GM19372 (cell line): Measurements from ENCODE around the gene SCLY.
"Not testable (repeated sequence)": the region's sequence is repeated elsewhere in the genome, so short reads cannot be mapped to it uniquely, and the experiment has no call there.

Experiments
- ATAC-seq: cut with Tn5 transposase; IDR thresholded peaks from one replicate; pipeline ENCODE4 v1.9.1; 2021; ENCODE audit warnings: mild to moderate bottlenecking, low read depth, moderate library complexity; ENCODE audit not compliant: unreplicated experiment

The SCLY gene

DNA sequence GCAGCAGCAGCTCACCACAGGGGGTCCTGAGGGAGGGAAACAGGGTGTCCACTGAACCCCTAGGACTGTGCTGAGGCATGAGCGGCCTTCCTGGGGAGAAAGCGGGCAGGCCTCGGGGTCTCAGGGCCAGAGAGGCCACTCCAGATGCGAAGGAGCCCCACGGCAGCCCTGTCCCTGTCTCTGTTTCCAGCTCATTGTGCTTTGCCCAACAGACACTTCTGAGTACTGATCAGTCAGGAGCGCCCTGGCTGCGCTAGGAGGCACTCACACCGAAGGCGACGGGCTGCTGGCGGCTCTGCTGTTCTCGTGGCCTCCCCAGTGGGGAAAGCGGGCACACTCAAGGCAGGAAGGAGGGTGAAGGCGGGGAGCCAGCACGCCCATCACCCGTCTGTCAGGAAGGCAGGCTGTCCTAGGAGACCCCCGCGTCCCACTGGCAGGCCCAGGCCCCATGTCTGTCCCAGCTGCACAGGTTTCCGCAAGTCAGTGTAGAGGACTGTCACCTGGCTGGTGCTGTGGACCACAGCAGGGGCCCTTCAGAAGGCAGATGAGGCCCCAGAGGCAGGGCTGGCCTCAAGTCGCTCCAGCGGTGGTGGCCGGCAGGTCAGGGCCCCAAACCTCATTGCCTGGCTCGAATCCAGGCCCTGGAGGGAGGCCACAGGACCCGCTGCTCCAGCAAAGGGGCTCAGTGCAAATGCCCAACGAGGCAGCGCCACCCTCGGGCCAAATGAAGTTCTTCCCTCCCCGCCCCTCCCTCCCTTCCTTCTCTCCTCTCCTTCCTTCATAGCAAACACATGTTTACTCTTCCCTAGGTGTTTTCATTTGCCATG is 46.1 kb downstream of the SCLY start:
- ATAC-seq: peak; percentile 28

DNA sequence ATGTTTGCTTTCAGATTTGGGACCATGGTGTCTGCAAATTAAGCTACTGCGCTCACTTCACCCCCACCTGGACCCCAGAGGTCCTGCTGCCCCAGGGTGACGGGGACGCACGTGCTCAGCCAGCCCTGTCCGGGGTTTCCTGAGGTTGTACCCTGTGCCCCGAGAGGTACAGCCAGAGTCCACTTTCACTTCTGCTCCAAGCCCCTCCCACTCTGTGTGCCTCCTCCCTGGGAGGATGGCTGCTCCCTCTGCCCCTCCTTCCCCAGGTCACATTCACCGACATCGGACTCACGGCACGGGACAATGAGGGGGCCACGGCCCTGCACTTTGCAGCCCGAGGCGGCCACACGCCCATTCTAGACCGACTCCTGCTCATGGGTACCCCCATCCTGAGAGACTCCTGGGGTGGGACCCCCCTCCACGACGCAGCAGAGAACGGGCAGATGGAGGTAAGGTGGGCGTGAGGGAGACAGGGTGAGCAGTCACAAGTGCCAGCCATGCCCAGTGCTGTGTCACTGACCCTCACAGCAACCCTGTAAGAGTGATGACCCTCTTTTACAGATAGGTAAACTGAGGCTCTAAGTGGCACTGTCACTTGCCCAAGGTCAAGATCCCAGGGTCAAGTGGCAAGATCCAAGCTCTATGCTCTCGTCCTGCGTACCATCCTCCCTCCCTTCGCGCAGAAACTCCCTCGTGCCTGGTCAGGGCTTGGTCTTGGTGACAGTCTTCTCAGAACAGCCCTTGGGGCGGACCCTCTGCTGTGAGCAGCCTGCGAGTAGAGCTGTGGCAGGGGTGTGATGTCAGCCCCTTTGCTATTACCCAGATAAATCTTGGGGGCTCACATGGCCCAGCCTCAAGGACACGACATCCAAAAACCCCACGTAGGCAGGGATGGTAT is 47.0 kb downstream of the SCLY start:
- peak; percentile 63 for ATAC-seq

DNA sequence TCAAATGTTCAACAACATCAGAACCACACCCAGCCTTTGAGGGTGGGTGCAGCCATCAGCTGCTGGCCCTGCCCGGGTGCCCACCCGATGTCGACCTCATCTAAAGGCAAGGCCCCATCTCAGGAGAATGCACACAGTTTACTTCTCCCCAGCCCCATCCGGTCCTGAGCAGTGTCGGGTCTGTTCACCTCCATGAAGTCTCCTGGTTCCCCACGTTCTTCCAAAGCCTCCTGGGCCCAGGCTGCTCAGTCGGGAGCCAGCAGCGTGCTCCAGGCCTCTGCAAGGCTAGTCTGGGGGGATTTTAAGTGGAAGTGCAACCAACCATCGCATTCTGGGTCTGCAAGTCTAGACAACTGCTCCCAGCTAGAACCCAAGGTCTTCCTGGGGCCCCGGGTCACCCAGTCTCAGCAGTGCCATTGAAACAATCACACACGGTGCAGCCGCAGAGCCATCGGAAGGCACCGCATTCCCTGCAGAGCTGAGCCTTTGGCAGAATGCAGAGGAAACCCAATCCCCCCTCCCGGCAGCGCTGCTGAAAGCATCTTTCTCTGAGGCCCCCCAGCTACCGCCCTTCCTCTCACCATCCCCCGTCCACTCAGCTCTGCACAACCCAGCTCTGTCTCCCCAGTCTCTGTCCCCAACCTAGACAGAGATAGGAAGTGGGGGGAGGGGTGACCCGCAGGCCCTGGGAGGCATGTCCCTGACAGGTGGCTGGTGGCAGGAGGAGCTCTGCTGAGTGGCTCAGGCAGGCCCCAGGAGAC is 47.8 kb downstream of the SCLY start:
- ATAC-seq: no peak

DNA sequence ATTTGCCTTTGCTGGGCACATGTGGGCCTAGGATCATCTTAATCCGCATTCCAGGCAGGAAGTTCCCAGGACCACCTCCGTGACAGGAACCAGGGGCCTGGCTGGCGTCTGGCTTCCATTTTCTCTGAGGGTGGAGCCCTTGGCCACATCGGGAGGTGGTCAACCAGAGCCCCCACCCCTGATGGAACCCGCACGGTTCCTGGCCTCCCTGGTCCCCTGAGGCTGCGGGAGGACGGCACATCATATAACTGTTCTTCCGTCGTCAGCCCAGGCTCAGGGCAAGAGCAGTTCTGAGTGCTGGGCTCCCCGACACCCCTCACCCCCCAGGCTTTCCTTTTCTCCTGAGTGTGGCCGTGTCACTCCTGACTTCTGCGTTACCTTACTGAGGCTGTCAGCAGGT is 52.8 kb downstream of the SCLY start:
- no peak for ATAC-seq

DNA sequence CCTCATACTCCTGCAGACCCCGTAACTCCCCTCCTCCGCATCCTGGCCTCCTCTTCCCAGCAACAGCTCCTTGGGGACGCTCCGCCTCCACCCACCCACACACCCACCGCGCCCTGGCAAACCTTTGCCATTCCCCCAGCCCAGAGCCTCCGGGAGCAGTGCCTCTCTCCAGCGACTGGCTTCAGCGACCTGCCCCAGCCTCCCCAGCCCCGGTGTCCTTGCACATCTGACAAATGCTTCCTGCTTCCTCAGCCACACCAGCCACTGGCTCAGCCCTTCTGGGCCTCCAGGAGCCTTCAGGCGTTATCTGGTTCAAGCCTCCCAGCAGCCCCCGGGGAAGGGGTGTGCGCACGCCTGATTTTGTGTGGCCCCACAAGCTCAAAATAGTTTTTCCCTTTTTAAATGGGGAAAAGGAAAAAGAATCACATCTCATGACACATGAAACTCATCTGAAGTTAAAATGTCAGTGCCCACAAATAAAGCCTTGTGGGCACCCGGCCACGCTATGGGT is 53.6 kb downstream of the SCLY start:
- ATAC-seq: no peak

DNA sequence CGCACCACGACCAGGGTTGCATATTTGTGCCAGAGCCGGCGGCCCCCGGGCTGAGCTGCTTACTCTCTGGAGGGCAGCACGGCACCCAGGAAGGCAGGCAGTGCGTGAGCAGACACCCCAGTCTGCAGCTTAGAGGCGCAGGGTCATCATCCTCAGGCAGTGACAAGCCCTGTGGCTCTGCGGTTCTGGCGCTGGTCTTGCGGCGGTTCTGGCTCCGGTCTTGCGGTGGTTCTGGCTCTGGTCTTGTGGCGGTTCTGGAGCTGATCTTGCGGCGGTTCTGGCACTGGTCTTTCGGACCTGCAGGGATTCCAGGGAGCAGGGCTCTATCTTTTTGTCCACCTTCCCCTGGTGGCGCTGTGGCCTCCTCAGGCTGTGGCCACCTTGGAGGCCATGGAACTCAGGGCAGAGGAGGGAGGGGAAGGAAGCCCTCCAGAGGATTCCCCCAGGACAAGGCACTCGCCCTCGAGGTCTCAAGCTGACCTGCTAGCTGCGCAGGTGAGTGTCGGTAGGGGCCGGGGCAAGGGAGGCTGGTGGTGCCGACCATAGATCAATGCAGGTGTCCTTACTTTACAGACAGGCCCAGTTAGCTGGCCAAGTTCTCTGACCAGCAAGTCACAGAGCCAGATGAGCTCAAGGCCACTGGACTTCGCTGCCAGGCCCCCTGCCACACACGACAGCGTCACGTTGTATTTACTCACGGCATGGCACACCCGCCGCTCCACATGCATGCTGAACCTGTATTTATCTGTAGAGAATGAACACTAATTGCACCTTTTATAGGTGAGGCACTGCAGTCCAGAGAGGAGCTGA is 54.3 kb downstream of the SCLY start:
- no peak for ATAC-seq

DNA sequence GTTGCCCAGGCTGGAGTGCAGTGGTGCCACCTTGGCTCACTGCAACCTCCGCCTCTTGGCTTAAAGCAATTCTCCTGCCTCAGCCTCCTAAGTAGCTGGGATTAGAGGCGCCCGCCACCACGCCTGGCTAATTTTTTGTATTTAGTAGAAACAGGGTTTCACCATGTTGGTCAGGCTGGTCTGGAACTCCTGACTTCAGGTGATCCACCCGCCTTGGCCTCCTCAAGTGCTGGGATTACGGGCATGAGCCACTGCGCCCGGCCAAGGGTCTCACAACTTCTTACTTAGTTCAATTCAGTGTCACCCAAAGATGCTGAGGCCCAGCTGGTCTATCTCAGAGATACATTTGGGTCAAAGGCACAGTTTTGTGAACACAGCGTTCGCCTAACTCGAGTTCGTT is 54.9 kb downstream of the SCLY start:
- not testable (repeated sequence) for ATAC-seq

DNA sequence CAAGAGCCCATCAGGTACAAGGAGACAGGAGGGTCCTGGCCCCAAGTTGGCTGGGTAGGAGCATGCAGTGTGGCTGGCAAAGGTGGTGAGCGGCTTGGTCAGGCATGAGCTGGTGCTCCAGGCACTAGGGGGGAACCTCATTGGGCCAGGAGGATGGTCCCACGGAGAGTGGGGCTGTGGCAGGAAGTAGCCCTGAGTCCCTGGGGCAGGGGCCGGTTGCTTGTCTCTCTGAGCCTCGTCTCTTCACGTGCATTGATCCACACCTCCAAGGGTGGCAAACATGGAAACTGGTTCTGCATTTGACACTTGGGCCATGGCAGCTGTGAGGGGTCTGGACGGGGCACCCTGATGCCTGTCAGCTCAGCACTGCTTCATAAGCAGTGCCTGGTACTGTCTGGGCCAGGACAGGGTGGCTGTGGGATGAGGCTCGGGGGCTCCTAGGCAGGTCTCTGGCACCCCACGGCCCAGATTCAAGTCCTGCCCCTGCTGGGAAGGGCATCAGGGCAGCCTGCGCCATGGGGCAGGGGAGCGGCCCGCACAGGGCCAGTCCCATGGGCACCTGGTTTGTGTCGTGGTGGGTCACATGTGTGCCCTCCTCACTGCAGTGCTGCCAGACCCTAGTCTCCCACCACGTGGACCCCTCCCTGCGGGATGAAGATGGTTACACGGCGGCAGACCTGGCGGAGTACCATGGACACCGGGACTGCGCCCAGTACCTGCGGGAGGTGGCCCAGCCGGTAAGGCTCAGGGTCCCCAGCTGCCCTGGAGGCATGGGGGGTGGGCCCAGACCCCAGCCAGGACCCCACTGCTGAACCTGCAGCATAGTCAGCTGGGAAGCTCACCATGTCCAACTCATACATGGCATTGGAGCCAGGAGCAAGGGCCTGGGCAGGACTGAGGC is 55.7 kb downstream of the SCLY start:
- ATAC-seq: no peak

GRCh38 chr2:238117199-238118154 is 56.7 kb downstream of the SCLY start:
- no peak for ATAC-seq

DNA sequence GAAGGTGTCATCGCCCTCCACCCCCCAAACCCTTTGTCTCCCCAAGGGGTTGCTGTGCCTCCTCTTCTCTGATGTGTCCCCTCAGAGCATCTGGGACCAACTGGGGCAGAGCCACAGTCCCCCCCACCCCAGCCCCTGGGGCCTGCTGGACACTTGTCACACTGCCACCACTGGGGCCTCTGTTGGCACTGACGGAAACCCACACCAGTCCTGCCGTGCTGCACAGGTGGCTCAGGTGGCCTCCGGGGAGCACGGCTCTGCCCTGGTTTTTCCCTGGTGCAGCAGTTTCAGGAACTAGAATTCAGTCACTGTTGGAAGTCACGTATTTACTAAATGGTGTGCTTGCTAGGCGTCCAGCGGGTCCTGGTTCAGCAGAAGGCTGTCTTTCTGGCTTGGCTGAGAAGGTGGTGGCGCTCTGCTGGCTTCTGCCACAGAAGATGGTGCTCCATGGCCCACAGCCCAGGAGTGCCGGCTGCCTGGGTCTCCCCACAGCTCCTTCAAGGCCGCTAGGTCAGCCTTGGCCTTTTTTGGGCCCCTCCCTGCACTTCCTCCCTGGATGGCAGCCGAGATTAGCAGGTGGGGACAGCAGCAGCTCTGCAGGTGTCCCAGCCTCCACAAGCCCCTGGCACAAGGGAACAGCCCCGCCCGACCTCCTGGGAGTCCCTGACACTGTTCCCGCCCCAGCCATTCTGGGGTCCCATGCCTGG is 59.1 kb downstream of the SCLY start:
- ATAC-seq: no peak

- ATAC-seq: no peak
Observed at GRCh38 chr2:238120463-238121298, 59.9 kb downstream of the SCLY start.

GRCh38 chr2:238121511-238122286 is 60.9 kb downstream of the SCLY start:
- ATAC-seq: no peak

DNA sequence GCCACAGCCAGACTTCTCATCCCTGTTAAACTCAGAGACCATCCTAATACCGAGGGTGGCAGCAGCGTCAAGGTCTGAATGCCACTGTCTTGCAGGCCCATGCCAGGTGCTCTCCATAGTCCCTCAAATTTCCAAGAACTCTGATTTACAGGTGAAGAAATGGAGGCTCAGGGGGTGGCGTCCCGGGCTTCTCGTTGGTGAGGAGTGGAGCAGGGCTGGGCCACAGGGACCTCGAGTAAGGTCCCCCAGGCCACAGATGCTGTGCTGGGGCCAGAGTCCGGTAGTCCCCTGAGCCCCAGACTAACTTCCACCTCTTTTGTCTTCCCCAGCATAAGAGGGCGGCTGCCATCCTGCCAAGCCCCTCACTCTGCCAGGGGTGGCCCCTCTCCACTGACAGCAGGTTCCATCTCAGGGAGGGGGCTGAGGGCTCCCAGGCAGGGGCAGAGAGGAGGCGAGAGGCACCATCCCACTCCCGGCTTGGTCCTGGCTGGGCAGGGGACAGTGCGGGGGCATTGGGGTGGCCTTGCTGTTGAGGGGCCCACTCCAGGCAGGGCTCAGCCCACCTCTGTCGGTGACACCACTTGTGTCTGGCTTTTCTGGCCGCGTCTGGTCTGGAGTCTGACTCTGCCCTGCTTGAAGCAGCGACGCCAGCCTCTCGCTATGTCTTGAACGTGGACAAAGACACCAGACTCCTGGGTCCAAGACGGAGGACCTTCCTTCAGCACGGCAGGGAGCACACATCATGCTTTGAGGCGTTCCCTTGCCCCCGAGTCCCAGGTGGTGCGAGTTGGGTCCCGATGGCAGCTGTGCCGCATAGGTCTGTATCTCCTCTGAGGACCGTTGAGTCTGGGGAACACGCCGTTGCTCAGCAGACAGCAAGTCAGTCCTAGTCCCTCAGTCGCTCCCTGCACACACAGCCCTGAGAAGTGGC is 61.8 kb downstream of the SCLY start:
- no peak for ATAC-seq

GRCh38 chr2:238123218-238123971 is 62.6 kb downstream of the SCLY start:
- ATAC-seq: no peak
